Gastroesophageal sphincter (tissue), 3 donors: Measurements from ENCODE around the gene PTPRG.

Experiments
- EP300 ChIP-seq: sonication (generic); formaldehyde crosslinking; IDR thresholded peaks from one replicate; pipeline ENCODE4 v1.6.1; 2017; ENCODE audit warnings: antibody characterized with exemption, mild to moderate bottlenecking
- POLR2A ChIP-seq, 2 donors: fragments of 450-650 bp; IDR thresholded peaks; one replicate each; pipeline ENCODE4 v1.6.1; 2017; ENCODE audit warnings: antibody characterized with exemption in 2 of 2, mild to moderate bottlenecking in 2 of 2, moderate library complexity in 1 of 2
- TF ChIP-seq, protein P1 (sequence below), 4 experiments: fragments of 200-600 bp in 2 of 4; fragments of 450-650 bp in 2 of 4; sonication (generic) in 1 of 4; IDR thresholded peaks; one replicate each; pipeline ENCODE4 v1.5.1; 2017 to 2019; ENCODE audit warnings: antibody characterized with exemption in 4 of 4, mild to moderate bottlenecking in 2 of 4, moderate library complexity in 2 of 4

DNA sequence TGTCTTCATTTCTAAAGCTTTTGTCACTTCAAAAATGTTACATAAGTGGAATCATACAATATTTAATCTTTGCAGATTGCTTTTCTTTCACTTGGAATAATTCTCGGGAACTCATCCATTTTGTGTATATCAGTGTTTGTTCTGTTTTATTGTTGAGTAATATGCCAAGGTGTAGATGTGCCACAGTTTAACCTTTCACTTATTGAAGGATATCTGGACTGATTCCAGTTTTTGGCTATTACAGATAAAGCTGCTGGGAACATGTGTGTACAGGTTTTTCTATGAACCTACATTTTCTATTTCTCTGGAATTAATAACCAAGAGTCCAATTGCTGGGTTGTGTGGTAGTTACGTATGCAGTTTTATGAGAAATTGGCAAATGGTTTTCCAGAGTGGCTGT, 334.9 kb downstream of the PTPRG start:
- no peak for TF ChIP-seq EP300
- TF ChIP-seq, protein P1, sequence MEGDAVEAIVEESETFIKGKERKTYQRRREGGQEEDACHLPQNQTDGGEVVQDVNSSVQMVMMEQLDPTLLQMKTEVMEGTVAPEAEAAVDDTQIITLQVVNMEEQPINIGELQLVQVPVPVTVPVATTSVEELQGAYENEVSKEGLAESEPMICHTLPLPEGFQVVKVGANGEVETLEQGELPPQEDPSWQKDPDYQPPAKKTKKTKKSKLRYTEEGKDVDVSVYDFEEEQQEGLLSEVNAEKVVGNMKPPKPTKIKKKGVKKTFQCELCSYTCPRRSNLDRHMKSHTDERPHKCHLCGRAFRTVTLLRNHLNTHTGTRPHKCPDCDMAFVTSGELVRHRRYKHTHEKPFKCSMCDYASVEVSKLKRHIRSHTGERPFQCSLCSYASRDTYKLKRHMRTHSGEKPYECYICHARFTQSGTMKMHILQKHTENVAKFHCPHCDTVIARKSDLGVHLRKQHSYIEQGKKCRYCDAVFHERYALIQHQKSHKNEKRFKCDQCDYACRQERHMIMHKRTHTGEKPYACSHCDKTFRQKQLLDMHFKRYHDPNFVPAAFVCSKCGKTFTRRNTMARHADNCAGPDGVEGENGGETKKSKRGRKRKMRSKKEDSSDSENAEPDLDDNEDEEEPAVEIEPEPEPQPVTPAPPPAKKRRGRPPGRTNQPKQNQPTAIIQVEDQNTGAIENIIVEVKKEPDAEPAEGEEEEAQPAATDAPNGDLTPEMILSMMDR (IDR thresholded peaks at IDR 0.05), result no peak
- TF ChIP-seq POLR2A (IDR thresholded peaks at IDR 0.05), result no peak
